GM12872 (cell line): ENCODE results near the gene PCIF1.

ENCODE experiments used
- CTCF ChIP-seq: IDR thresholded peaks from 3 replicates; pipeline ENCODE4 v1.5.1; 2011; ENCODE audit warnings: low read depth, mild to moderate bottlenecking, low read length, moderate library complexity; ENCODE audit not compliant: insufficient read depth

PCIF1 gene

GRCh38 chr20:45934046-45934585, 367 bp upstream of the PCIF1 start:
- no peak for TF ChIP-seq CTCF

GRCh38 chr20:45935416-45936046, 1.0 kb downstream of the PCIF1 start:
- no peak for TF ChIP-seq CTCF

GRCh38 chr20:45937765-45938164, 3.3 kb downstream of the PCIF1 start:
- TF ChIP-seq CTCF, result no peak

- TF ChIP-seq CTCF, result no peak
Measured at GRCh38 chr20:45938727-45939438, 4.4 kb downstream of the PCIF1 start.

GRCh38 chr20:45940053-45940452, 5.6 kb downstream of the PCIF1 start:
- no peak for TF ChIP-seq CTCF

GRCh38 chr20:45940469-45940868, 6.0 kb downstream of the PCIF1 start:
- no peak for TF ChIP-seq CTCF

- no peak for TF ChIP-seq CTCF
Measured at GRCh38 chr20:45943613-45944012, 9.1 kb downstream of the PCIF1 start.
